GM21515 (cell line): ENCODE measurements around the gene FOXE1.

Experiments
- ATAC-seq: cut with Tn5 transposase; IDR thresholded peaks from one replicate; pipeline ENCODE4 v1.9.1; 2021; ENCODE audit not compliant: unreplicated experiment

Gene FOXE1

GRCh38 chr9:97853056-97853843 lies at the start of gene FOXE1:
TSS of gene FOXE1 (plus strand) at chr9:97853226. CDS start at chr9:97853915, 689 bp downstream.
- no peak for ATAC-seq

- ATAC-seq, result peak; percentile 9
These were observed 49.0 kb upstream of the FOXE1 start for GRCh38 chr9:97804059-97804365.

- ATAC-seq, result no peak
These were observed 46.3 kb upstream of the FOXE1 start for GRCh38 chr9:97806721-97807120.

GRCh38 chr9:97807681-97808080 lies 45.3 kb upstream of the FOXE1 start:
- no peak for ATAC-seq

GRCh38 chr9:97808415-97808814 lies 44.6 kb upstream of the FOXE1 start:
- no peak for ATAC-seq

GRCh38 chr9:97808972-97809371 lies 44.1 kb upstream of the FOXE1 start:
- no peak for ATAC-seq

GRCh38 chr9:97809666-97810344 lies 43.2 kb upstream of the FOXE1 start:
- no peak for ATAC-seq

GRCh38 chr9:97811533-97812246 lies 41.3 kb upstream of the FOXE1 start:
- ATAC-seq, result no peak

GRCh38 chr9:97812247-97812543 lies 40.8 kb upstream of the FOXE1 start:
- no peak for ATAC-seq

- no peak for ATAC-seq
These were observed 40.0 kb upstream of the FOXE1 start for GRCh38 chr9:97813072-97813471.

- ATAC-seq, result no peak
These were observed 33.3 kb upstream of the FOXE1 start for GRCh38 chr9:97819735-97820134.

- ATAC-seq, result no peak
These were observed 32.7 kb upstream of the FOXE1 start for GRCh38 chr9:97820373-97820772.

GRCh38 chr9:97830884-97831829 lies 21.9 kb upstream of the FOXE1 start:
- ATAC-seq, result no peak

- ATAC-seq, result no peak
These were observed 21.0 kb upstream of the FOXE1 start for GRCh38 chr9:97831843-97832636.

- no peak for ATAC-seq
These were observed 12.5 kb upstream of the FOXE1 start for GRCh38 chr9:97840521-97840920.

- no peak for ATAC-seq
These were observed 10.1 kb upstream of the FOXE1 start for GRCh38 chr9:97842960-97843359.

GRCh38 chr9:97845130-97845529 lies 7.9 kb upstream of the FOXE1 start:
- ATAC-seq, result no peak

GRCh38 chr9:97845763-97846162 lies 7.3 kb upstream of the FOXE1 start:
- no peak for ATAC-seq

- no peak for ATAC-seq
These were observed 6.7 kb upstream of the FOXE1 start for GRCh38 chr9:97846347-97846746.

GRCh38 chr9:97847474-97848214 lies 5.4 kb upstream of the FOXE1 start:
- no peak for ATAC-seq
